HEK293T (cell line): ENCODE data around the gene ADAD2.

ENCODE experiments used
- CTCF ChIA-PET: fragments of 350-600 bp; formaldehyde crosslinking; extraction: SDS; loops from one replicate; lab custom pipeline; 2021; ENCODE audit warnings: antibody characterized with exemption, inconsistent platforms; lab: Yijun Ruan, JAX
- POLR2A ChIA-PET: fragments of 350-600 bp; formaldehyde crosslinking; extraction: SDS; loops from one replicate; lab custom pipeline; 2020; ENCODE audit warnings: antibody characterized with exemption, inconsistent platforms; lab: Yijun Ruan, JAX
- DNase-seq: peaks from one replicate; pipeline ENCODE4 v3.0.0; 2012; ENCODE audit warnings: mixed read lengths; ENCODE audit errors: extremely low spot score
- ARNT ChIP-seq: fragments of 450-650 bp; IDR thresholded peaks from 2 replicates; pipeline ENCODE4 v1.6.1; 2017; ENCODE audit warnings: mild to moderate bottlenecking
- BHLHE40 ChIP-seq: fragments of 450-650 bp; IDR thresholded peaks from 2 replicates; pipeline ENCODE4 v1.6.1; 2016; ENCODE audit warnings: mild to moderate bottlenecking, moderate library complexity, borderline replicate concordance
- CTBP1 ChIP-seq: fragments of 450-650 bp; IDR thresholded peaks from 2 replicates; pipeline ENCODE4 v1.6.1; 2016; ENCODE audit warnings: borderline replicate concordance
- ELF4 ChIP-seq: fragments of 450-650 bp; IDR thresholded peaks from 2 replicates; pipeline ENCODE4 v1.6.1; 2017; ENCODE audit warnings: antibody characterized with exemption
- FOXA1 ChIP-seq: fragments of 450-650 bp; IDR thresholded peaks from 2 replicates; pipeline ENCODE4 v1.6.1; 2016; ENCODE audit warnings: mild to moderate bottlenecking
- FOXK2 ChIP-seq: fragments of 450-650 bp; IDR thresholded peaks from 2 replicates; pipeline ENCODE4 v1.6.1; 2016; ENCODE audit warnings: mild to moderate bottlenecking
- FOXM1 ChIP-seq: fragments of 450-650 bp; IDR thresholded peaks from 2 replicates; pipeline ENCODE4 v1.6.1; 2017; ENCODE audit warnings: mild to moderate bottlenecking, borderline replicate concordance
- HDGF ChIP-seq: fragments of 450-650 bp; IDR thresholded peaks from 2 replicates; pipeline ENCODE4 v1.6.1; 2017; ENCODE audit warnings: antibody characterized with exemption, borderline replicate concordance
- L3MBTL2 ChIP-seq: fragments of 450-650 bp; conservative IDR thresholded peaks from 2 replicates; pipeline ENCODE4 v1.6.1; 2016; ENCODE audit warnings: mild to moderate bottlenecking
- LEF1 ChIP-seq: fragments of 450-650 bp; IDR thresholded peaks from 2 replicates; pipeline ENCODE4 v1.6.1; 2017; ENCODE audit warnings: mild to moderate bottlenecking, borderline replicate concordance
- NFRKB ChIP-seq: fragments of 450-650 bp; IDR thresholded peaks from 2 replicates; pipeline ENCODE4 v1.6.1; 2016; ENCODE audit warnings: mild to moderate bottlenecking, moderate library complexity
- SP1 ChIP-seq: fragments of 450-650 bp; IDR thresholded peaks from 2 replicates; pipeline ENCODE4 v1.6.1; 2017
- SUZ12 ChIP-seq: fragments of 450-650 bp; IDR thresholded peaks from 2 replicates; pipeline ENCODE4 v1.6.1; 2016; ENCODE audit warnings: mild to moderate bottlenecking
- TARDBP ChIP-seq: fragments of 450-650 bp; IDR thresholded peaks from 2 replicates; pipeline ENCODE4 v1.6.1; 2016
- ZNF384 ChIP-seq: fragments of 450-650 bp; IDR thresholded peaks from 2 replicates; pipeline ENCODE4 v1.6.1; 2016
- TF ChIP-seq, protein P1 (sequence below): fragments of 450-650 bp; IDR thresholded peaks from 2 replicates; pipeline ENCODE4 v1.6.1; 2016

Gene ADAD2

DNA sequence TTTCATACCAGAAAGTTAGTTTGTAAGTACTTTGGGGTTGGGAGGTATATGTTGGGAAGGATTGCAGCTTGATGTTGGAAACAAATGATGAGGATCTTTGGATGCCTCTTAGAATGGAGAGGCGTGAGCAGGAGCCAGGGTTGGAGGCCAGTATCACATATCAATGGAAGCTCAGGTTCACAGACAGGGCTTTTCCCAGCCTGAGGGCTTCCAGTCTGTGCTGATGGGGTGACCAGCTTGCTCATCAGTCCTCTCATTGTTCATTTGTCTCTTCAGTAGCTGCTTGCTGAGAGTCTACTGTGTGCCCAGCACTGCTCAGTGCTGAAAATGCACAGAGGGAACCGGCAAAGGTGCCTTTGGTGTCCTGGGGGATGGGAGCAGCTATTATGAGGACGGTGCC, 40.0 kb upstream of the ADAD2 start:
- CTCF ChIA-PET: no interaction called here
- no peak for DNase-seq
- TF ChIP-seq HDGF (no peak), FOXM1 (no peak), FOXA1 (no peak), LEF1 (no peak), L3MBTL2 (no peak), BHLHE40 (no peak), SUZ12 (no peak), CTBP1 (no peak), NFRKB (no peak), FOXK2 (no peak), ARNT (no peak), ZNF384 (no peak)
- POLR2A ChIA-PET: interaction anchor here (2.2 kb wide), 1 partner anchor 34 kb away, joined by 10 read pairs; the partner anchor contains the start of gene MBTPS1

DNA sequence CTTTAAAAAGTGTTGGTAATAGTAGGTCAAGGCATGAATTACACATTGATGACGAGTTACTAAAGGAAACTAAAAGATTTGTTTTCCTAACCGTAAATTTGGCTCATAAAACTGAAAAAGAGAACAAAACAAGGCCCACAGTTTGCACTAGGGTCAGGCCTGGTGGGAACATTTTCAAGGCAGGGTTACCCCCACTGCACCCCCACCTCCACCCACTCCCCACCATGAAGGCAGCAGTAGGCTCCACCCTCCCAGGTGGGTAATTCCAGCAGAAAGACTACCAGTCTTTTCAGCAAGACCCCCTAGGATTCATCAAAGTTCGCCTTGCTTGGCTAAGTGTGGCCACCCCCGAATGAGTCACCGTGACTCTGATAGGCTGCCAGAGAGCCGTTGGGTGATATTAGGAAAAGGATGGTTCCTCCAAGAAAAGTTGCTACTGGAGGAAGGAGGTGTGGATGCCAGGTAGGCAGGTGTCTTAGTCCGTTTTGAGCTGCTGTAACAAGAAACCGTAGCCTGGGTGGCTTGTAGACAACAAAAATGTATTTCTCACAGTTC, 37.2 kb upstream of the ADAD2 start:
- TF ChIP-seq FOXK2 (no peak), CTBP1 (no peak), FOXA1 (no peak), TARDBP (no peak), LEF1 (no peak), ELF4 (no peak)
- DNase-seq: no peak
- ChIA-PET POLR2A (interaction anchor here (1.1 kb wide), 1 partner anchor 37 kb away, joined by 3 read pairs; the partner anchor contains the start of gene MBTPS1), CTCF (interaction anchor here (0.8 to 1.4 kb wide), 2 partner anchors 30 to 88 kb away, joined by 3 read pairs; no protein-coding TSS in a partner anchor)

DNA sequence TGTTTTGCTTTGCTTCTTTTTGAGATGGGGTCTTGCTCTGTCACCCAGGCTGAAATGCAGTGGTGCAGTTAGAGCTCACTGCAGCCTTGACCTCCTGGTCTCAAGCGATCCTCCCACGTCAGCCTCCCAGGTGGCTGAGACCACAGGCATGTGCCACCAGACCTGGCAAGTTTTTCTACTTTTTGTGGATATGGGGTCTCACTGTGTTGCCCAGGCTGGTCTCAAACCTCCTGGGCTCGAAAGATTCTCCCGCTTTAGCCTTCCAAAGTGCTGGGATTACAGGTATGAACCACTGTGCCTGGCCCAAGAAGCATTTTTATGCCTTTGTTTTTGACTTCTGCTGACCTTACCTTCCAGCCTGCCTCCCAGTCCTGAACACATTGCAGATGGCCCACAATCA, 35.7 kb upstream of the ADAD2 start:
- DNase-seq: no peak
- ChIA-PET POLR2A (no interaction called here), CTCF (interaction anchor here (1.1 to 1.4 kb wide), 2 partner anchors 10 to 89 kb away, joined by 3 to 5 read pairs; partner anchors contain the start of genes DNAAF1 and HSDL1)
- TF ChIP-seq FOXA1: no peak
- no peak for TF ChIP-seq L3MBTL2
- TF ChIP-seq FOXM1: no peak
- no peak for TF ChIP-seq NFRKB
- TF ChIP-seq CTBP1: no peak
- TF ChIP-seq ELF4: no peak
- TF ChIP-seq FOXK2: no peak
- no peak for TF ChIP-seq HDGF
- TF ChIP-seq ZNF384: no peak
- TF ChIP-seq LEF1: no peak
- TF ChIP-seq TARDBP: no peak
- no peak for TF ChIP-seq SP1
- TF ChIP-seq ARNT: no peak
- TF ChIP-seq BHLHE40: no peak

DNA sequence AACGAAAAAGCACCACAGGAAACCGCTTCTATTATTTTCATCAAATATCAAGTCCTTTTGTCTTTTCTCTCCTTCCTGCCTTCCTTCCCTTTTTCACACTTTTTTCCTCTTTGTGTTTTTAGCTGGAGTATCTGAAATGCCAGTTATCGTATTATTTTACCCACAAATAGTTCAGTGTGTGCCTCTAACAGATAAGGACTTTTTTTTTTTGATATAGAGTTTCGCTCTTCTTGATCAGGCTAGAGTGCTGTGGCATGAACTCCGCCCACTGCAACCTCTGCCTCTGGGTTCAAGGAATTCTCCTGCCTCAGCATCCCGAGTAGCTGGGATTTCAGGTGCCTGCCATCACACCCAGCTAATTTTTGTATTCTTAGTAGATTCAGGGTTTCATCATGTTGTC, 35.2 kb upstream of the ADAD2 start:
- ChIA-PET CTCF (interaction anchor here (1.1 kb wide), 1 partner anchor 11 kb away, joined by 5 read pairs; the partner anchor contains the start of genes DNAAF1 and HSDL1), POLR2A (interaction anchor here (0.9 kb wide), 1 partner anchor 20 kb away, joined by 3 read pairs; no protein-coding TSS in a partner anchor)

DNA sequence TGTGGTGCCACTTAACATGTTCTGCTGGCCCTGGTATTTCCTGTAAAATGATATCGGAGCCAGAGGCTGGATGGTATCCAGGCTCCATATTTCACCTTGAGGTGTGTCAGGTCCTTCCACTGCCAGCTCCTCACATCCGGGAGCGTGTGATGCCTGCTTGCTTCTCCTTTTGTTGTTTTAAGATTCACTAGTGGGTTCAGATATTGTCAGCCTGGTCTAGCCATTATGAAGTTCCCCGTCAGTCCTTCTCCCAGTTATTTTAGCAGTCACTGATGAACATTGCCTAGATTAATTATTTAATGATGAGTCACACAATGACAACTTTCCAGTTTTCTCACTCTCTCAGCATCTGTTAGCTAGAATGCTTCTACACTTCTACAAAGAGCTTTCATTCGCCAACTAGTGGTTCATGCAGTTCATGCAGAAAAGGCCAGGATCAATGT, 34.6 kb upstream of the ADAD2 start:
- no peak for DNase-seq
- ChIA-PET CTCF (interaction anchor here (1.1 kb wide), 1 partner anchor 11 kb away, joined by 5 read pairs; the partner anchor contains the start of genes DNAAF1 and HSDL1), POLR2A (interaction anchor here (0.9 kb wide), 1 partner anchor 20 kb away, joined by 3 read pairs; no protein-coding TSS in a partner anchor)
- TF ChIP-seq LEF1 (no peak), ARNT (no peak), FOXK2 (no peak), ZNF384 (no peak), FOXM1 (no peak), BHLHE40 (no peak), HDGF (no peak), TARDBP (no peak), FOXA1 (no peak), ELF4 (no peak), L3MBTL2 (no peak), SP1 (no peak), SUZ12 (no peak), CTBP1 (no peak), NFRKB (no peak)
- TF ChIP-seq, protein P1, sequence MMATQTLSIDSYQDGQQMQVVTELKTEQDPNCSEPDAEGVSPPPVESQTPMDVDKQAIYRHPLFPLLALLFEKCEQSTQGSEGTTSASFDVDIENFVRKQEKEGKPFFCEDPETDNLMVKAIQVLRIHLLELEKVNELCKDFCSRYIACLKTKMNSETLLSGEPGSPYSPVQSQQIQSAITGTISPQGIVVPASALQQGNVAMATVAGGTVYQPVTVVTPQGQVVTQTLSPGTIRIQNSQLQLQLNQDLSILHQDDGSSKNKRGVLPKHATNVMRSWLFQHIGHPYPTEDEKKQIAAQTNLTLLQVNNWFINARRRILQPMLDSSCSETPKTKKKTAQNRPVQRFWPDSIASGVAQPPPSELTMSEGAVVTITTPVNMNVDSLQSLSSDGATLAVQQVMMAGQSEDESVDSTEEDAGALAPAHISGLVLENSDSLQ: no peak

More for the DNA sequence above, 35.2 kb upstream of the ADAD2 start:
- TF ChIP-seq BHLHE40 (no peak), SUZ12 (no peak), ARNT (no peak), FOXM1 (no peak), TARDBP (no peak), ZNF384 (no peak), CTBP1 (no peak), NFRKB (no peak), LEF1 (no peak), FOXA1 (no peak), ELF4 (no peak), L3MBTL2 (no peak), HDGF (no peak), SP1 (no peak), FOXK2 (no peak)
- TF ChIP-seq, protein P1: no peak
- DNase-seq: no peak

DNA sequence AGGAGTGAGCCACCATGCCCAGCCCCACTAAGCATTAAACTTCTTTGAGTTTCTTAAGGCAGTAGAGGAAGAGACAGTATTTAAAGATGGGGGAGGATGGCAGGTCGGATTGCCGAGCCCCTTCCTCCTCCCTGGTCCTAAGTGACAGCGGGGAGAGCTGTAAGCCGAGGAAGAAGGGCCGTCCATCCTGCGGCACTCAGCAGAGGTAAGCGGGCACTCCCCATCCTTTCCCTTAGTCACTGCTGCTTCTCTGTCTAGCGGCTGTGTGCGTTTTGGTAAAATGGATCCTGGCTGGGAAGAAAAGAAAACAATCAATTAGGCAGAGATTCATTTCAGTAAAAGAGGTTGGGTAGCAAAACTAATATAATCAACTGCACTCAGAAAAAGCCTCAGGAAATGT, 31.9 kb upstream of the ADAD2 start:
- ChIA-PET CTCF (no interaction called here), POLR2A (no interaction called here)
- TF ChIP-seq NFRKB: no peak
- TF ChIP-seq TARDBP: no peak
- TF ChIP-seq CTBP1: no peak
- TF ChIP-seq ELF4: no peak
- TF ChIP-seq FOXK2: no peak
- TF ChIP-seq SUZ12: no peak
- no peak for TF ChIP-seq FOXA1
- TF ChIP-seq BHLHE40: no peak
- TF ChIP-seq HDGF: no peak
- no peak for TF ChIP-seq LEF1
- no peak for TF ChIP-seq ARNT
- no peak for TF ChIP-seq FOXM1
- no peak for TF ChIP-seq SP1
- TF ChIP-seq, protein P1: no peak
- TF ChIP-seq ZNF384: no peak
- TF ChIP-seq L3MBTL2: no peak
- DNase-seq: no peak
